ENCODE measurements around the gene AJAP1. TPM values are rescaled to one million over a fixed set of nuclear protein-coding genes. Genes with fewer than 3 reads are reported as not detected.

The AJAP1 gene
- total RNA-seq, 1 donor from 2014 or later: 0.52 TPM

DNA sequence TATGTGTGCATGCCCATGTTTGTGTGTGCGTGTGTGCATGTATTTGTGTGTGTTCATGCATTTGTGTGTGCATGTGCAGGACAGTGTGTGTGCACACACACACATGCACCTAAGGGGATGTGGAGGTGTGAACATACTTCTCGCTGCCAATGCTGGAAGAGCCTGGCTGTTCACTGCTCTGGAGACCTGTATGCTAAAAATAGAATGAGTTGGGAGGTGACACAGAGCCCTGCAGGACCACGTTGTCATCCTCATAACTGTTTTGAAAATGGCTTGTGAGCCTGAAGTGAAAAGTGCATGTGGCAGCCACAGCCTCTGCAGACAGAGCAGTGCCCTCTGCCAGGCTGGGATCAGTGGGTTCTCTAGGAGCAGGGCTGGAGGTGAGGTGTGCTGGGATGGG lies 95.8 kb downstream of the AJAP1 start:
- intact Hi-C loops (cut with DNase I): no loop called here
- Histone ChIP-seq H3K27ac (no peak overlapping the region), H3K4me3 (no peak overlapping the region), H3K9me3 (no peaks in the 10 kb centered on the region), H3K36me3 (no peaks in the 10 kb centered on the region), H3K4me1 (no peaks in the 10 kb centered on the region), H3K27me3 (no peaks in the 10 kb centered on the region)
- TF ChIP-seq, protein P1, sequence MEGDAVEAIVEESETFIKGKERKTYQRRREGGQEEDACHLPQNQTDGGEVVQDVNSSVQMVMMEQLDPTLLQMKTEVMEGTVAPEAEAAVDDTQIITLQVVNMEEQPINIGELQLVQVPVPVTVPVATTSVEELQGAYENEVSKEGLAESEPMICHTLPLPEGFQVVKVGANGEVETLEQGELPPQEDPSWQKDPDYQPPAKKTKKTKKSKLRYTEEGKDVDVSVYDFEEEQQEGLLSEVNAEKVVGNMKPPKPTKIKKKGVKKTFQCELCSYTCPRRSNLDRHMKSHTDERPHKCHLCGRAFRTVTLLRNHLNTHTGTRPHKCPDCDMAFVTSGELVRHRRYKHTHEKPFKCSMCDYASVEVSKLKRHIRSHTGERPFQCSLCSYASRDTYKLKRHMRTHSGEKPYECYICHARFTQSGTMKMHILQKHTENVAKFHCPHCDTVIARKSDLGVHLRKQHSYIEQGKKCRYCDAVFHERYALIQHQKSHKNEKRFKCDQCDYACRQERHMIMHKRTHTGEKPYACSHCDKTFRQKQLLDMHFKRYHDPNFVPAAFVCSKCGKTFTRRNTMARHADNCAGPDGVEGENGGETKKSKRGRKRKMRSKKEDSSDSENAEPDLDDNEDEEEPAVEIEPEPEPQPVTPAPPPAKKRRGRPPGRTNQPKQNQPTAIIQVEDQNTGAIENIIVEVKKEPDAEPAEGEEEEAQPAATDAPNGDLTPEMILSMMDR (IDR thresholded peaks at IDR 0.05): no peak
- no peak for ATAC-seq
- no peak for DNase-seq

DNA sequence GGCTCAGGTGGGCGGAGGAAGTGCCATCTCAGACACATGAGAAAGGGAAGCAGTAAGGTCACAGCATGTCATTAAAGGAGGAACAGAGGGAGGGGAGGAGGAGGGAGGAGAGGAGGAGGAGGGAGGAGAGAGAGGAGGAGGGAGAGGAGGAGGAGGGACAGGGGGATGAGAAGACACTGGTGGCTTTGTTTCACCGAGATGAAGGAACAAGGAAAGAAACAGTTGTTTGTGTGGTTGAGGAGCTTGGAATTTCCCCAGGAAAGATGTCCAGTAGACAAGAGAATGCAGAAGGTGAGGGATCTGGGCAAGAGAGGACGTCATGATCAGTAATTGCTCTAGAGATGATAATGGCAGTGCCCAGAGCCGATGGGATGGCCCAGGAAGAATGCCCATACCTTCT lies 97.7 kb downstream of the AJAP1 start:
- TF ChIP-seq, protein P1 (IDR thresholded peaks at IDR 0.05): no peak
- H3K4me1 ChIP-seq: no peaks in the 10 kb centered on the region
- H3K27me3 ChIP-seq: no peaks in the 10 kb centered on the region
- no peaks in the 10 kb centered on the region for H3K36me3 ChIP-seq
- no peak for ATAC-seq
- intact Hi-C loops (cut with DNase I): no loop called here
- no peak overlapping the region for H3K27ac ChIP-seq
- no peaks in the 10 kb centered on the region for H3K9me3 ChIP-seq
- DNase-seq: no peak
- H3K4me3 ChIP-seq: no peak overlapping the region

DNA sequence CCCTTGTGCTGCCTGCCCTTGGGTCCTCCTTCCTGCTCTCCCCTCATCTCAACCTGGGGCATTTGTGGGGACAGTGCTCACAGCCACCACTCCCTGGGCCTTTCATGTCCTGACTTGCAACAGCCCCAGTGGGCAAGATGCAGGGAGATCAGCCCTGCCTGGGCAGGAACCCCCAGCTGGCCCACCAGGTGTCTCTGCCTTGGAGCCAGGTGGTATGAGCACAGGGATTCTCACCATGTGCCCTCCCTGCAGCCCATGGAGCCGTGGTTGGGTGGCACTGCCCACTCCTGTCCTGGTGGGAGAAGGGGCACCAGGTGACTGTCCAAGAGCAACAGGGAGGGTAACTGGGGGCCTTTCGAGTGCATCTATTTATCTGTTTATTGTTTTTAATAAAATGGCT lies 100.4 kb downstream of the AJAP1 start:
- intact Hi-C loops (cut with DNase I): no loop called here
- no peak overlapping the region for H3K27ac ChIP-seq
- TF ChIP-seq, protein P1 (IDR thresholded peaks at IDR 0.05): no peak

DNA sequence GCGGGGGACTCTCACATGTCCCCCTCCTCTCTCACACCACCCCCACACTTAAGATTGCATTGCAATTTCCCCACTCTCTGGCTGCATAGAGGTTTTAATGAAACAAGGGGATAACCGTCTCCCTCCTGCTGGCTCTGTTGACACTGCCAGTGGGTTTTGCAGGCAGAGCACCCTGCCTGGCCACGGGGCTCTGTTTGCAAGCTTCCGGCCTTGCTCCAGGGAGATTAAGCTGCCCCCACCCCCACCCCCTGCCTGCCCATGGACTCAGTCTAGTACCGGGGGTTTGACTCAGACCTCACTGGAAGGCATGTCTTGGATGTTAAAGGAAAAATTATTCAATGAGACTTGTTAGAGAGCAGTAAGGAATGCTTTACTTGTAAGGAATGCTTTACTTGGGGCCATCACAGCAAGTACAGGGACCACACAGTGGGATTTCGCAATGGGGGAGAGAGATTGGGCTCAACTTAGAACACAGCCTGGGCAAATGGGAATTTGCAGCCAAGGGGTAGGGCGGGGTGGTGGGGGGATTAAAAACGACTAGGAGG lies 101.0 kb downstream of the AJAP1 start:
- intact Hi-C loops (cut with DNase I): no loop called here
- TF ChIP-seq, protein P1 (IDR thresholded peaks at IDR 0.05): no peak
- Histone ChIP-seq H3K36me3 (no peaks in the 10 kb centered on the region), H3K4me3 (no peak overlapping the region), H3K27ac (no peak overlapping the region), H3K9me3 (no peaks in the 10 kb centered on the region), H3K4me1 (no peaks in the 10 kb centered on the region), H3K27me3 (no peaks in the 10 kb centered on the region)
- DNase-seq: no peak
- no peak for ATAC-seq

More for the DNA sequence above, 100.4 kb downstream of the AJAP1 start:
- DNase-seq (no peak), ATAC-seq (no peak)
- Histone ChIP-seq H3K36me3 (no peaks in the 10 kb centered on the region), H3K4me1 (no peaks in the 10 kb centered on the region), H3K9me3 (no peaks in the 10 kb centered on the region), H3K27me3 (no peaks in the 10 kb centered on the region), H3K4me3 (no peak overlapping the region)

DNA sequence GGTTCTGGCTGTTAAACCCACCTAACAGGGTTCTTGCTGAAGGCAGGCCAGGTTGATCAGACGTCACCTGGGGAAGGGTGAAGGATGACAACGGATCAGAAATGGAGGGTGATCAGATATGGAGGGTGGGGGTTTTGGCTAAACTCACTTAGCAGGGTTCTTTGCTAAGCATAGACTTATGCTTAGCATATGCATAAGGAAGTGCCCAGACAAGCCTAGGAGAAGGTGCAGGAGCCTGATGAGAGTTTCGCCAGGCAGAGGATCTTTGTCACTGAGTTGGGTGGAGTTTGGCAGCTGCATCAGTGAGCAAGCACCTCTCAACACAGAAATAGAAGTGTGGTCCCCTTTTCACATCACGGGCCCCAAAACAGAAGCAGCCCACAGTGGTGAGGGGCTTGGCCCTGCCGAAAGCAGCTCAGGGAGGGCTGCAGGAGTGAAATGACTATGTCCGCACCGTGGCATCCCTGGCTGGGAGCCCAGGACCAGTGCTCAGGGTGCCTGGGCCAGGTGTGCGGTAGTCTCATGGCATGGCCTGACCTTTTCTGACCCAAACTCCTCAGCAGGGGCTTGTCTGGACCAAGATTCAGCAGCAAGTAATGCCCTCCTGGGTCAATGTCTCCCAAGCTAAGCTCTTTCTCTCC lies 101.6 kb downstream of the AJAP1 start:
- intact Hi-C loops (cut with DNase I): no loop called here
- Histone ChIP-seq H3K36me3 (no peaks in the 10 kb centered on the region), H3K4me1 (no peaks in the 10 kb centered on the region), H3K4me3 (no peak overlapping the region), H3K27ac (no peak overlapping the region), H3K27me3 (no peaks in the 10 kb centered on the region), H3K9me3 (no peaks in the 10 kb centered on the region)
- ATAC-seq (no peak), DNase-seq (no peak)
- TF ChIP-seq, protein P1 (IDR thresholded peaks at IDR 0.05): no peak
